Memory B cell (primary cell): ENCODE data around the gene IRF2BP2.

Source experiments
- ATAC-seq: fragments of 150-1000 bp; cut with Tn5 transposase; 2 replicates; pipeline ENCODE4 v1.10.0; 2021; ENCODE audit warnings: low read depth, mild to moderate bottlenecking, moderate library complexity
- DNase-seq, 2 donors: peaks; one replicate each; pipeline ENCODE4 v3.0.0; 2022; ENCODE audit warnings: low spot score in 2 of 2
- H3K27ac Mint-ChIP-seq: one replicate; pipeline ENCODE4 v1.8.0; 2022; ENCODE audit warnings: mild to moderate bottlenecking, moderate library complexity, mixed read lengths
- H3K27me3 Mint-ChIP-seq: one replicate; pipeline ENCODE4 v1.8.0; 2022; ENCODE audit warnings: mixed read lengths
- H3K36me3 Mint-ChIP-seq: one replicate; pipeline ENCODE4 v1.8.0; 2022; ENCODE audit warnings: mild to moderate bottlenecking, mixed read lengths
- H3K4me1 Mint-ChIP-seq: one replicate; pipeline ENCODE4 v1.8.0; 2022; ENCODE audit warnings: mixed read lengths
- H3K4me3 Mint-ChIP-seq: one replicate; pipeline ENCODE4 v1.8.0; 2022; ENCODE audit warnings: mild to moderate bottlenecking, moderate library complexity, mixed read lengths
- H3K9me3 Mint-ChIP-seq: one replicate; pipeline ENCODE4 v1.8.0; 2022; ENCODE audit warnings: mixed read lengths

IRF2BP2 gene

GRCh38 chr1:234561319-234561718, 48.7 kb downstream of the IRF2BP2 start:
- Mint-ChIP-seq H3K4me1 (no peaks in the 10 kb centered on the region), H3K36me3 (no peaks in the 10 kb centered on the region), H3K27me3 (no peaks in the 10 kb centered on the region), H3K27ac (no peak overlapping the region), H3K9me3 (no peaks in the 10 kb centered on the region), H3K4me3 (no peak overlapping the region)
- DNase-seq (no peak), ATAC-seq (no peak)

- no peaks in the 10 kb centered on the region for H3K27me3 Mint-ChIP-seq
- H3K4me1 Mint-ChIP-seq, result no peaks in the 10 kb centered on the region
- ATAC-seq, result no peak
- no peak overlapping the region for H3K27ac Mint-ChIP-seq
- no peaks in the 10 kb centered on the region for H3K9me3 Mint-ChIP-seq
- no peak overlapping the region for H3K4me3 Mint-ChIP-seq
- H3K36me3 Mint-ChIP-seq, result no peaks in the 10 kb centered on the region
- no peak for DNase-seq
These were observed 49.9 kb downstream of the IRF2BP2 start for GRCh38 chr1:234559902-234560676.

- H3K4me1 Mint-ChIP-seq, result no peaks in the 10 kb centered on the region
- no peak for DNase-seq
- H3K27ac Mint-ChIP-seq, result no peak overlapping the region
- no peak for ATAC-seq
- no peaks in the 10 kb centered on the region for H3K27me3 Mint-ChIP-seq
- no peaks in the 10 kb centered on the region for H3K9me3 Mint-ChIP-seq
- H3K36me3 Mint-ChIP-seq, result no peaks in the 10 kb centered on the region
- no peak overlapping the region for H3K4me3 Mint-ChIP-seq
These were observed 50.7 kb downstream of the IRF2BP2 start for GRCh38 chr1:234559152-234559901.

GRCh38 chr1:234558330-234558836, 51.6 kb downstream of the IRF2BP2 start:
- Mint-ChIP-seq H3K27ac (no peak overlapping the region), H3K9me3 (no peaks in the 10 kb centered on the region), H3K4me3 (no peak overlapping the region), H3K4me1 (no peaks in the 10 kb centered on the region), H3K36me3 (no peaks in the 10 kb centered on the region), H3K27me3 (no peaks in the 10 kb centered on the region)
- ATAC-seq (no peak), DNase-seq (no peak)

GRCh38 chr1:234556245-234556943, 53.6 kb downstream of the IRF2BP2 start:
- ATAC-seq, result no peak
- no peak for DNase-seq

GRCh38 chr1:234555390-234556024, 54.5 kb downstream of the IRF2BP2 start:
- no peaks in the 10 kb centered on the region for H3K9me3 Mint-ChIP-seq
- no peaks in the 10 kb centered on the region for H3K4me1 Mint-ChIP-seq
- no peaks in the 10 kb centered on the region for H3K27me3 Mint-ChIP-seq
- ATAC-seq, result no peak
- no peaks in the 10 kb centered on the region for H3K36me3 Mint-ChIP-seq
- H3K4me3 Mint-ChIP-seq, result no peak overlapping the region
- no peak overlapping the region for H3K27ac Mint-ChIP-seq
- DNase-seq, result no peak

More at GRCh38 chr1:234556245-234556943, 53.6 kb downstream of the IRF2BP2 start:
- no peaks in the 10 kb centered on the region for H3K9me3 Mint-ChIP-seq
- H3K27me3 Mint-ChIP-seq, result no peaks in the 10 kb centered on the region
- no peak overlapping the region for H3K4me3 Mint-ChIP-seq
- no peak overlapping the region for H3K27ac Mint-ChIP-seq
- H3K36me3 Mint-ChIP-seq, result no peaks in the 10 kb centered on the region
- no peaks in the 10 kb centered on the region for H3K4me1 Mint-ChIP-seq

GRCh38 chr1:234554698-234555311, 55.2 kb downstream of the IRF2BP2 start:
- ATAC-seq, result no peak

More at GRCh38 chr1:234554698-234555311, 55.2 kb downstream of the IRF2BP2 start:
- no peak for DNase-seq
- Mint-ChIP-seq H3K4me3 (no peak overlapping the region), H3K27ac (no peak overlapping the region), H3K27me3 (no peaks in the 10 kb centered on the region), H3K36me3 (no peaks in the 10 kb centered on the region), H3K4me1 (no peaks in the 10 kb centered on the region), H3K9me3 (no peaks in the 10 kb centered on the region)
